IMR-90 (cell line): ENCODE measurements around the gene TEX44. TPM values are rescaled to one million over a fixed set of nuclear protein-coding genes. Genes with fewer than 3 reads are reported as not detected.

Experiments used
- ATAC-seq: fragments of 200-7000 bp; cut with Tn5 transposase; 2 replicates; pipeline ENCODE4 v1.9.1; 2020; ENCODE audit warnings: low read depth, mild to moderate bottlenecking, moderate library complexity
- BruUV-seq: library from RNA; stranded (reverse); fragments of 400-500 nt; replicated peaks from 2 replicates; lab custom pipeline; 2021; lab: Mats Ljungman, UMichigan
- CTCF ChIA-PET: fragments of 300-600 bp; formaldehyde crosslinking; extraction: SDS; loops from one replicate; lab custom pipeline; 2021; ENCODE audit warnings: antibody characterized with exemption; lab: Yijun Ruan, JAX
- POLR2A ChIA-PET: fragments of 300-600 bp; sonication (Branson Sonifier 250); formaldehyde crosslinking; loops from one replicate; lab custom pipeline; 2022; ENCODE audit warnings: antibody characterized with exemption; ENCODE audit not compliant: unreplicated experiment; lab: Charles Lee
- DNase-seq: peaks from one replicate; pipeline ENCODE4 v3.0.0; 2013
- H2AFZ ChIP-seq: replicated peaks from 2 replicates; pipeline ENCODE3; 2013; ENCODE audit warnings: low read length, mild to moderate bottlenecking; ENCODE audit not compliant: poor library complexity
- H2AK5ac ChIP-seq: 2 replicates; pipeline ENCODE4 v1.6.1; 2013; ENCODE audit warnings: low read depth, low read length, inconsistent platforms
- H2AK9ac ChIP-seq: replicated peaks from 2 replicates; pipeline ENCODE3; 2013; ENCODE audit warnings: mild to moderate bottlenecking, low read depth, low read length, moderate library complexity; ENCODE audit not compliant: poor library complexity
- H2BK120ac ChIP-seq: 2 replicates; pipeline ENCODE4 v1.6.1; 2013; ENCODE audit warnings: low read depth, low read length, inconsistent platforms
- H2BK15ac ChIP-seq: 3 replicates; pipeline ENCODE4 v1.6.1; 2013; ENCODE audit warnings: low read depth, low read length, inconsistent platforms
- H2BK20ac ChIP-seq: 2 replicates; pipeline ENCODE4 v1.6.1; 2013; ENCODE audit warnings: low read depth, mild to moderate bottlenecking, inconsistent platforms, low read length, moderate library complexity
- H2BK5ac ChIP-seq: 2 replicates; pipeline ENCODE4 v1.6.1; 2013; ENCODE audit warnings: mild to moderate bottlenecking, low read depth, low read length, inconsistent platforms; ENCODE audit not compliant: poor library complexity, severe bottlenecking
- H3K14ac ChIP-seq: replicated peaks from 2 replicates; pipeline ENCODE4 v1.6.1; 2013; ENCODE audit warnings: low read depth, low read length, inconsistent platforms
- H3K18ac ChIP-seq: 2 replicates; pipeline ENCODE4 v1.6.1; 2013; ENCODE audit warnings: low read depth, low read length, control low read depth
- H3K23ac ChIP-seq: 2 replicates; pipeline ENCODE4 v1.6.1; 2013; ENCODE audit warnings: low read depth, low read length, inconsistent platforms
- H3K27ac ChIP-seq: 2 replicates; pipeline ENCODE4 v1.5.1; 2013; ENCODE audit warnings: mild to moderate bottlenecking, control low read depth, low read length; ENCODE audit not compliant: insufficient read depth
- H3K27me3 ChIP-seq: 2 replicates; pipeline ENCODE4 v1.6.1; 2013; ENCODE audit warnings: low read length; ENCODE audit not compliant: control insufficient read depth, insufficient read depth
- H3K36me3 ChIP-seq: 2 replicates; pipeline ENCODE4 v1.6.1; 2013; ENCODE audit warnings: low read length, mixed read lengths; ENCODE audit not compliant: control insufficient read depth, insufficient read depth
- H3K4ac ChIP-seq: 2 replicates; pipeline ENCODE4 v1.6.1; 2013; ENCODE audit warnings: low read depth, low read length, inconsistent platforms
- H3K4me1 ChIP-seq: 2 replicates; pipeline ENCODE4 v1.6.1; 2013; ENCODE audit warnings: low read length, mixed read lengths; ENCODE audit not compliant: control insufficient read depth, insufficient read depth
- H3K4me2 ChIP-seq: 2 replicates; pipeline ENCODE4 v1.6.1; 2013; ENCODE audit warnings: low read depth, mild to moderate bottlenecking, control low read depth, low read length, moderate library complexity
- H3K4me3 ChIP-seq: 2 replicates; pipeline ENCODE4 v1.5.1; 2013; ENCODE audit warnings: low read depth, mild to moderate bottlenecking, control low read depth, low read length, moderate library complexity; ENCODE audit not compliant: insufficient read depth
- H3K56ac ChIP-seq: 2 replicates; pipeline ENCODE4 v1.6.1; 2013; ENCODE audit warnings: low read length, inconsistent platforms; ENCODE audit not compliant: insufficient read depth; ENCODE audit errors: extremely low read depth
- H3K79me1 ChIP-seq, 2 experiments: 2 replicates each; pipeline ENCODE4 v1.6.1; 2013; ENCODE audit warnings: low read length in 2 of 2, inconsistent platforms in 1 of 2, low read depth in 1 of 2
- H3K9ac ChIP-seq: 2 replicates; pipeline ENCODE4 v1.6.1; 2013; ENCODE audit warnings: low read depth, low read length, control low read depth
- H3K9me1 ChIP-seq: 2 replicates; pipeline ENCODE4 v1.6.1; 2013; ENCODE audit warnings: low read length, inconsistent platforms; ENCODE audit not compliant: insufficient read depth
- H3K9me3 ChIP-seq: 2 replicates; pipeline ENCODE4 v1.6.1; 2013; ENCODE audit warnings: low read length; ENCODE audit not compliant: control insufficient read depth, insufficient read depth
- H4K20me1 ChIP-seq: 2 replicates; pipeline ENCODE4 v1.6.1; 2013; ENCODE audit warnings: low read length, inconsistent platforms; ENCODE audit not compliant: insufficient read depth
- H4K5ac ChIP-seq: 2 replicates; pipeline ENCODE4 v1.6.1; 2013; ENCODE audit warnings: mild to moderate bottlenecking, low read depth, low read length, control low read depth
- H4K8ac ChIP-seq, 2 experiments: 2 replicates each; pipeline ENCODE4 v1.6.1; 2013; ENCODE audit warnings: low read depth in 2 of 2, low read length in 2 of 2, control low read depth in 1 of 2, inconsistent platforms in 1 of 2
- H4K91ac ChIP-seq: 2 replicates; pipeline ENCODE4 v1.6.1; 2013; ENCODE audit warnings: low read depth, low read length, inconsistent platforms; ENCODE audit not compliant: insufficient read depth
- CHD1 ChIP-seq: IDR thresholded peaks from 2 replicates; pipeline ENCODE4 v1.6.1; 2012; ENCODE audit warnings: low read depth, low read length, improper control_type of control experiment
- MAFK ChIP-seq: IDR thresholded peaks from 2 replicates; pipeline ENCODE4 v1.6.1; 2012; ENCODE audit warnings: low read depth, low read length, improper control_type of control experiment
- MAZ ChIP-seq: IDR thresholded peaks from 2 replicates; pipeline ENCODE4 v1.6.1; 2012; ENCODE audit warnings: low read depth, mild to moderate bottlenecking, low read length, improper control_type of control experiment, moderate library complexity, borderline replicate concordance
- NFE2L2 ChIP-seq: fragments of 150-350 bp; IDR thresholded peaks from 2 replicates; pipeline ENCODE4 v1.6.1; 2016; ENCODE audit warnings: low read depth, mild to moderate bottlenecking, low read length
- POLR2A ChIP-seq: IDR thresholded peaks from 2 replicates; pipeline ENCODE4 v1.6.1; 2012; ENCODE audit warnings: mild to moderate bottlenecking, low read depth, low read length
- RCOR1 ChIP-seq: IDR thresholded peaks from 2 replicates; pipeline ENCODE4 v1.6.1; 2012; ENCODE audit warnings: mild to moderate bottlenecking, low read length, improper control_type of control experiment; ENCODE audit not compliant: insufficient replicate concordance
- RFX5 ChIP-seq: IDR thresholded peaks from 2 replicates; pipeline ENCODE4 v1.8.0; 2012; ENCODE audit warnings: low read depth, mild to moderate bottlenecking, low read length, moderate library complexity
- SMC3 ChIP-seq: fragments of 150-350 bp; IDR thresholded peaks from 2 replicates; pipeline ENCODE4 v1.6.1; 2016; ENCODE audit warnings: low read depth, mild to moderate bottlenecking, antibody characterized with exemption, low read length, moderate library complexity
- WGBS, 2 experiments: methylation state at CpG; one replicate each; pipeline versions ENCODE4 v1.1.5 to v1.1.7; 2013; ENCODE audit warnings: missing lambda C conversion rate in 2 of 2; ENCODE audit not compliant: insufficient read length in 1 of 2; ENCODE audit errors: extremely low coverage in 2 of 2; 5-methylcytosine and 5-hydroxymethylcytosine counted together
- dilution Hi-C: fragments of 300-500 bp; cut with HindIII; formaldehyde crosslinking; loops from one replicate; pipeline ENCODE4 v1.14.3; 2018; ENCODE audit warnings: low sequenced_read_pairs; ENCODE audit not compliant: unreplicated experiment
- in situ Hi-C: fragments of 300-500 bp; cut with MboI; formaldehyde crosslinking; loops from 3 replicates; pipeline ENCODE4 v1.14.3; 2019; ENCODE audit warnings: low sequenced_read_pairs, inconsistent platforms, mixed read lengths
- intact Hi-C: fragments of 100-400 bp; cut with micrococcal nuclease; formaldehyde crosslinking; loops from 2 replicates; pipeline ENCODE4 v1.10.0; 2022
- polyA plus RNA-seq, 3 experiments: library from polyadenylated mRNA; depleted of rRNA; stranded (reverse); fragments of >200 nt; gene quantifications; 2 replicates each; pipeline ENCODE4 v1.2.3, GENCODE V29; 2012; ENCODE audit warnings: low replicate concordance in 1 of 3
- total RNA-seq: library from RNA; depleted of rRNA; stranded (reverse); fragments of >200 nt; gene quantifications from 2 replicates; pipeline ENCODE4 v1.2.3, GENCODE V29; 2012
- TF ChIP-seq, protein P1 (sequence below): conservative IDR thresholded peaks from 2 replicates; pipeline ENCODE4 v1.5.1; 2012; ENCODE audit warnings: mild to moderate bottlenecking, low read depth, low read length, improper control_type of control experiment
- TF ChIP-seq, protein P2 (sequence below): fragments of 150-350 bp; IDR thresholded peaks from 2 replicates; pipeline ENCODE4 v1.6.1; 2016; ENCODE audit warnings: low read depth, mild to moderate bottlenecking, low read length, moderate library complexity, borderline replicate concordance
- TF ChIP-seq, protein P3 (sequence below): fragments of 150-350 bp; IDR thresholded peaks from 2 replicates; pipeline ENCODE4 v1.6.1; 2017; ENCODE audit warnings: mild to moderate bottlenecking, antibody characterized with exemption, low read length, low read depth

Gene TEX44
- total and polyA plus RNA-seq, 2 of the 4 experiments (the other 2 are of a cell fraction) = not detected

DNA sequence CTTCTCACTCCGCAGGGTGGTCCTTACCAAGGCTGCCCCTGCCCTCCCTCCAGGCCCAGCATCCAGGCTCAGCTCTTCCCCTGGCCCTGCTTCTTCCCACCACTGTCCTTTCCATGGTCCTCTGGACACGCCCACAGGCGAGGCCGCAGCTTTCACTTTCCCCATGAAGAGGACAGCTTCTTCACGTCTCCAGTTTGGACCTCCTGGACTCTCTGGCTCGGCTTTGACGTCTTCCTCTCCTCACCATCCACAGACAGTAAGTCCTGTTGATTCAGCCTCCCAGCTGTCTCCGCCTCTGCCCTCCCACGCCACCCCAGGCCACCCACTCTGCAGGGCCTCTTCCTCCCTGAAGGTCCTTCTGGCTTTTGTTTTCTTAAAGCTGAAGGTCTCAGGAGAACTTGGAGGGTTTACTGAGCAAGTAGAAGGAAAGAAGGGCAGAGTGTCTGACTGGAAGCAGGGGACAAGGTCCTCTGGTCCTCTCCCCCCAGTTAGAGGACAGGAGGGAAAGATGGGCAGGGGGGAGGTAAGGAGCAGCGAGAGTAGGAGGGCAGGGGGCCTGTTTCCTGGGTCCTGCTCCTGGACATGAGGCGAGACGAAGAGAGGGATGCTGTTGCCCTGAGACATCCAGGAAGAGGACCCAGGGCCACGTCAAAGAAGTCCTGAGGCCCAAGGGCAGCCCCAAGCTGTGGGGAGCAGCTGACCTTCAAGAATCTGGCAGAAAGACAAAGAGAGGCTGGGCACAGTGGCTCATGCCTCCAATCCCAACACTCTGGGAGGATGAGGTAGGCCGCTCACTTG, 37.7 kb upstream of the TEX44 start:
- H3K4me2 ChIP-seq = peak overlapping the region; percentile 68
- BruUV-seq = no TSS peak
- peak overlapping the region; percentile 2; the same call in 1 of the 2 replicates for H3K27ac ChIP-seq
- H3K9me3 ChIP-seq = peaks cover 5% of the 10 kb centered on the region; the same call in 1 of the 2 replicates
- H3K79me1 ChIP-seq = no peaks in the 10 kb centered on the region
- H4K20me1 ChIP-seq = no peaks in the 10 kb centered on the region
- no peak overlapping the region for H2BK20ac ChIP-seq
- H3K4me1 ChIP-seq = peaks cover 8% of the 10 kb centered on the region; the same call in 1 of the 2 replicates
- H2AK9ac ChIP-seq = peak overlapping the region; percentile 94
- DNase-seq = peak; percentile 50
- H3K14ac ChIP-seq = peak overlapping the region; percentile 37; the same call in 1 of the 2 replicates
- POLR2A ChIA-PET = no interaction called here
- H4K8ac ChIP-seq = peak overlapping the region; percentile 15 to 80; a peak in 3 of 4 replicates
- peak; percentile 70 for ATAC-seq
- H3K27me3 ChIP-seq = no peaks in the 10 kb centered on the region
- no peak overlapping the region for H3K56ac ChIP-seq
- H4K5ac ChIP-seq = peak overlapping the region; percentile 62
- peak overlapping the region; percentile 32; the same call in 1 of the 2 replicates for H3K18ac ChIP-seq
- no peak overlapping the region for H2BK5ac ChIP-seq
- dilution Hi-C loops = no loop called here
- WGBS, 2 experiments = 78% methylated on average over 4 of the region's 14 CpGs; no CpG with 5 or more reads in 1 of the 2 experiments
- 0 out of 2 replicates have a peak overlapping the region, but pooled peaks have one; percentile 18 for H2BK120ac ChIP-seq
- peak overlapping the region; percentile 82 for H2AFZ ChIP-seq
- H3K9me1 ChIP-seq = no peaks in the 10 kb centered on the region
- peak overlapping the region; percentile 40; the same call in 1 of the 2 replicates for H3K23ac ChIP-seq
- H2AK5ac ChIP-seq = 0 out of 2 replicates have a peak overlapping the region, but pooled peaks have one; percentile 3
- peak overlapping the region; percentile 3; the same call in 1 of the 2 replicates for H4K91ac ChIP-seq
- CTCF ChIA-PET = interaction anchor here (0.6 to 1.1 kb wide), 2 partner anchors 15 to 72 kb away, joined by 4 to 5 read pairs; no protein-coding TSS in a partner anchor
- no peaks in the 10 kb centered on the region for H3K36me3 ChIP-seq
- H3K9ac ChIP-seq = peak overlapping the region; percentile 36
- H3K4ac ChIP-seq = peak overlapping the region; percentile 37; the same call in 1 of the 2 replicates
- no peak for TF ChIP-seq RCOR1
- TF ChIP-seq MAFK = no peak
- no peak for TF ChIP-seq CHD1
- TF ChIP-seq NFE2L2 = no peak
- no peak for TF ChIP-seq MAZ
- TF ChIP-seq, protein P1, sequence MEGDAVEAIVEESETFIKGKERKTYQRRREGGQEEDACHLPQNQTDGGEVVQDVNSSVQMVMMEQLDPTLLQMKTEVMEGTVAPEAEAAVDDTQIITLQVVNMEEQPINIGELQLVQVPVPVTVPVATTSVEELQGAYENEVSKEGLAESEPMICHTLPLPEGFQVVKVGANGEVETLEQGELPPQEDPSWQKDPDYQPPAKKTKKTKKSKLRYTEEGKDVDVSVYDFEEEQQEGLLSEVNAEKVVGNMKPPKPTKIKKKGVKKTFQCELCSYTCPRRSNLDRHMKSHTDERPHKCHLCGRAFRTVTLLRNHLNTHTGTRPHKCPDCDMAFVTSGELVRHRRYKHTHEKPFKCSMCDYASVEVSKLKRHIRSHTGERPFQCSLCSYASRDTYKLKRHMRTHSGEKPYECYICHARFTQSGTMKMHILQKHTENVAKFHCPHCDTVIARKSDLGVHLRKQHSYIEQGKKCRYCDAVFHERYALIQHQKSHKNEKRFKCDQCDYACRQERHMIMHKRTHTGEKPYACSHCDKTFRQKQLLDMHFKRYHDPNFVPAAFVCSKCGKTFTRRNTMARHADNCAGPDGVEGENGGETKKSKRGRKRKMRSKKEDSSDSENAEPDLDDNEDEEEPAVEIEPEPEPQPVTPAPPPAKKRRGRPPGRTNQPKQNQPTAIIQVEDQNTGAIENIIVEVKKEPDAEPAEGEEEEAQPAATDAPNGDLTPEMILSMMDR = no peak
- TF ChIP-seq, protein P2, sequence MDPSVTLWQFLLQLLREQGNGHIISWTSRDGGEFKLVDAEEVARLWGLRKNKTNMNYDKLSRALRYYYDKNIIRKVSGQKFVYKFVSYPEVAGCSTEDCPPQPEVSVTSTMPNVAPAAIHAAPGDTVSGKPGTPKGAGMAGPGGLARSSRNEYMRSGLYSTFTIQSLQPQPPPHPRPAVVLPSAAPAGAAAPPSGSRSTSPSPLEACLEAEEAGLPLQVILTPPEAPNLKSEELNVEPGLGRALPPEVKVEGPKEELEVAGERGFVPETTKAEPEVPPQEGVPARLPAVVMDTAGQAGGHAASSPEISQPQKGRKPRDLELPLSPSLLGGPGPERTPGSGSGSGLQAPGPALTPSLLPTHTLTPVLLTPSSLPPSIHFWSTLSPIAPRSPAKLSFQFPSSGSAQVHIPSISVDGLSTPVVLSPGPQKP = no peak
- no peak for TF ChIP-seq POLR2A
- no peak for TF ChIP-seq RFX5
- TF ChIP-seq SMC3 = no peak
- TF ChIP-seq, protein P3, sequence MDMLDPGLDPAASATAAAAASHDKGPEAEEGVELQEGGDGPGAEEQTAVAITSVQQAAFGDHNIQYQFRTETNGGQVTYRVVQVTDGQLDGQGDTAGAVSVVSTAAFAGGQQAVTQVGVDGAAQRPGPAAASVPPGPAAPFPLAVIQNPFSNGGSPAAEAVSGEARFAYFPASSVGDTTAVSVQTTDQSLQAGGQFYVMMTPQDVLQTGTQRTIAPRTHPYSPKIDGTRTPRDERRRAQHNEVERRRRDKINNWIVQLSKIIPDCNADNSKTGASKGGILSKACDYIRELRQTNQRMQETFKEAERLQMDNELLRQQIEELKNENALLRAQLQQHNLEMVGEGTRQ = no peak
- in situ Hi-C loops = no loop called here
- intact Hi-C loops = no loop called here
- H3K4me3 ChIP-seq = peak overlapping the region; percentile 6; the same call in 1 of the 2 replicates
- H2BK15ac ChIP-seq = no peak overlapping the region
